Hepatocyte (in vitro differentiated cells): ENCODE measurements around the gene PLEKHJ1.
A peak's percentile ranks its signal among the peaks of the same experiment; 100 is the strongest.

Source experiments
- EZH2 ChIP-seq: fragments of 200-600 bp; sonication (generic); IDR thresholded peaks from 2 replicates; pipeline ENCODE4 v1.6.1; 2016; ENCODE audit warnings: antibody characterized with exemption, mild to moderate bottlenecking, borderline replicate concordance
- EZH2phosphoT487 ChIP-seq: fragments of 200-600 bp; sonication (generic); IDR thresholded peaks from one replicate; pipeline ENCODE4 v1.6.1; 2018; ENCODE audit warnings: antibody characterized with exemption, mild to moderate bottlenecking, low read depth, moderate library complexity; ENCODE audit not compliant: unreplicated experiment, severe bottlenecking
- TF ChIP-seq, protein P1 (sequence below): fragments of 200-600 bp; sonication (generic); IDR thresholded peaks from 2 replicates; pipeline ENCODE4 v1.5.1; 2016; ENCODE audit warnings: antibody characterized with exemption, mild to moderate bottlenecking; ENCODE audit not compliant: poor library complexity

DNA sequence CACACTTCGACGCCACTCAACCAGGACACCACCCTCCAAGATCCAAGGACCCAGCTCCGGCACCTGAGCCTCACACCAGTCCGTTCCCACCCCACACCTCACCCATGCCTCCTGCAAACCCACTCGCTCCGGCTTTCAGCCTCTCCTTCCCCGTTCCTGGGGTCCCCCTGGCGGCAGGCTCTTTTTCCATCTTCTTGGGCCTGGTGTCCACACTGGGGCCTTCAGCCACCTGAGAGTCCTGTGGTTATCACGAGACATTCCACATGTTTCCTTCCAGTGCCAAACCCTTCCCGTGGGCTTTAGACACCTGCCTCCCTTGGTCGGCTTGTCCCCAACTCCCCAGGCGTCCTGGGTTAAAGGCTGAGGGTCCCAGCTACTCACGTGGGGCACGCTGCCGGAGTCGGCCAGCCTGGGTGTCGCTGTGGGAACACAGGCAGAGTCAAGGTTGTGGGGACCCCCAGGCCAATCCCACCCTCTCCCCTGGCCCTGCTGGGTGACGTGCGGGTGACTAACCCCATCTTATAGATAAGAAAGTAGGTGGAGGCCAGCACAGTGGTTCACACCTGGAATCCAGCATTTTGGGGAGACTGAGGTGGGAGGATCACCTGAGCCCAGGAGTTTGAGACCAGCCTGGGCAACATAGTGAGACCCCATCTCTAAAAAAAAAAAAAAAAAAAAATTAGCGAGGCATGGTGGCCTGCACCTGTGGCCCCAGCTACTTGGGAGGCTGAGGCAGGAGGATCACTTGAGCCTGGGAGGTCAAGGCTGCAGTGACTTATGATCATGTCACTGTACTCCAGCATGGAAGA, 18.1 kb upstream of the PLEKHJ1 start:
- TF ChIP-seq, protein P1, sequence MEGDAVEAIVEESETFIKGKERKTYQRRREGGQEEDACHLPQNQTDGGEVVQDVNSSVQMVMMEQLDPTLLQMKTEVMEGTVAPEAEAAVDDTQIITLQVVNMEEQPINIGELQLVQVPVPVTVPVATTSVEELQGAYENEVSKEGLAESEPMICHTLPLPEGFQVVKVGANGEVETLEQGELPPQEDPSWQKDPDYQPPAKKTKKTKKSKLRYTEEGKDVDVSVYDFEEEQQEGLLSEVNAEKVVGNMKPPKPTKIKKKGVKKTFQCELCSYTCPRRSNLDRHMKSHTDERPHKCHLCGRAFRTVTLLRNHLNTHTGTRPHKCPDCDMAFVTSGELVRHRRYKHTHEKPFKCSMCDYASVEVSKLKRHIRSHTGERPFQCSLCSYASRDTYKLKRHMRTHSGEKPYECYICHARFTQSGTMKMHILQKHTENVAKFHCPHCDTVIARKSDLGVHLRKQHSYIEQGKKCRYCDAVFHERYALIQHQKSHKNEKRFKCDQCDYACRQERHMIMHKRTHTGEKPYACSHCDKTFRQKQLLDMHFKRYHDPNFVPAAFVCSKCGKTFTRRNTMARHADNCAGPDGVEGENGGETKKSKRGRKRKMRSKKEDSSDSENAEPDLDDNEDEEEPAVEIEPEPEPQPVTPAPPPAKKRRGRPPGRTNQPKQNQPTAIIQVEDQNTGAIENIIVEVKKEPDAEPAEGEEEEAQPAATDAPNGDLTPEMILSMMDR, result peak; percentile 52
- TF ChIP-seq EZH2, result no peak
- TF ChIP-seq EZH2phosphoT487, result no peak
